ENCODE results near the gene SRP68.

- TF ChIP-seq CTCF (IDR thresholded peaks at IDR 0.05) (no peak), GABPA (IDR thresholded peaks at IDR 0.05; ENCODE audit: low read depth) (no peak), USF2 (IDR thresholded peaks at IDR 0.05; ENCODE audit: borderline replicate concordance, low read depth, low read length) (no peak), JUND (IDR thresholded peaks at IDR 0.05) (no peak), TAF1 (IDR thresholded peaks at IDR 0.05; ENCODE audit: borderline replicate concordance, low read depth, low read length) (no peak)
Observed at GRCh38 chr17:76003915-76004314, 68.4 kb downstream of the SRP68 start.
